GM21717 (cell line): ENCODE measurements around the gene U2AF2.

ENCODE experiments used
- ATAC-seq: cut with Tn5 transposase; IDR thresholded peaks from one replicate; pipeline ENCODE4 v1.9.1; 2021; ENCODE audit warnings: mild to moderate bottlenecking, moderate library complexity; ENCODE audit not compliant: unreplicated experiment

U2AF2 gene

DNA sequence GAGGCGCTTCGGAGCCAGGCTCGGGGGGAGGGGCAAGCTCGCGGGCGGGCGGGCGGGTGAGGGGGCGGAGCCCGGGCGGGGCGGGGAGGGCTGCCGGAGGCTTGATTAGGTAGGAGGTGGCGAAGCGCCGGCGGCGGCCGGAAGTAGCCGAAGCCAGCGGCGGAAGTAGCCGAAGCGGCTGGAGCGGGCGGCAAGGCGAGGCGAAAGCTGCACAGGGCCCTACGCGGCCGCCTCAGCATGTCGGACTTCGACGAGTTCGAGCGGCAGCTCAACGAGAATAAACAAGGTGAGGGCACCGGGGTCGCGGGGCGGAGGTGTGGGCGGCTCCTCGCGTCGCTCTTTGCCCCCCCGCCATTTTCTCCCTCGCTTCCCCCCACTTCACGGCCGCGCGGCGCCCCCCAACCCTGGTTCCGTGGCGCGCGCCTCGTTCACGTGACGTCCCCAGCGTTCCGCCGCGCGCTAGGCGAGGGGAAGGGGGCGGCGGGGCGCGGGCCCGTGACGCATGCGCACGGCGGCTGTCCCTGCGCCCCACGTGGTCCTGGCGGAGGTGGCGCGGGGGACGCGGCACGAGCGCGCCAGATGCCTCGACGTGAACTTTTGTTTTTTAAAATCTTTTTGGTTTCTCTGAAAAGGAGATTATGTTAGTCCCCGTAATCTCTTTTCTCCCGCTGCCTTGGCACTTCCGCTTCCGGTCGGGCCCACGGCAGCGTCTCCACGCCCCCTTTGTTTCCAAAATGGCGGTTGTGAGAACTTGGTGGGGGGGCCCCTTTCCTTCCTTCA is at the start of gene U2AF2:
TSS of gene U2AF2 (plus strand) at position 168 of the 780 bp plus-strand sequence. CDS start at position 238, 70 bp downstream.
- ATAC-seq, result peak; percentile 25

DNA sequence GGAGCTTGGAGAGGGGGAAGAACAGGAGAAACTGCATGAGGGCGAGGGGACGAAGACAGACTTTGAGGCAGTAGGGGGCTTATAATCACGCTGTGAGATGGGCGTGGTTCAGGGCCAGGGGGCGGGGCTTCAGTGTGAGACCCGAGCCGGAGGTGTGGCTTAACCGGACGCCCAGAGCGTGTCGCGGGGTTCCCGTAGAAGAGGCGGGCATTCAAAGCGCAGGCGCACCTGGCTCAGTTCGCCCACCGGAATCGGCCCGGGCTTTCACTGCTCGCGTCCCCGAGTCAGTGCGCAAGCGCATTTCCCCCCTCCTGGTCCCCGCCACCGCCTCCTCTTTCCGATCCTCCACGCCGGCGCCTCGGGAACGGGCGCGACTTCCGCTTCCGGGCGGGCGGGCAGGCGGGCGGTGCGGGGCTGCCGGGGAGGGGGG is 49.6 kb upstream of the U2AF2 start:
- ATAC-seq, result peak; percentile 53

DNA sequence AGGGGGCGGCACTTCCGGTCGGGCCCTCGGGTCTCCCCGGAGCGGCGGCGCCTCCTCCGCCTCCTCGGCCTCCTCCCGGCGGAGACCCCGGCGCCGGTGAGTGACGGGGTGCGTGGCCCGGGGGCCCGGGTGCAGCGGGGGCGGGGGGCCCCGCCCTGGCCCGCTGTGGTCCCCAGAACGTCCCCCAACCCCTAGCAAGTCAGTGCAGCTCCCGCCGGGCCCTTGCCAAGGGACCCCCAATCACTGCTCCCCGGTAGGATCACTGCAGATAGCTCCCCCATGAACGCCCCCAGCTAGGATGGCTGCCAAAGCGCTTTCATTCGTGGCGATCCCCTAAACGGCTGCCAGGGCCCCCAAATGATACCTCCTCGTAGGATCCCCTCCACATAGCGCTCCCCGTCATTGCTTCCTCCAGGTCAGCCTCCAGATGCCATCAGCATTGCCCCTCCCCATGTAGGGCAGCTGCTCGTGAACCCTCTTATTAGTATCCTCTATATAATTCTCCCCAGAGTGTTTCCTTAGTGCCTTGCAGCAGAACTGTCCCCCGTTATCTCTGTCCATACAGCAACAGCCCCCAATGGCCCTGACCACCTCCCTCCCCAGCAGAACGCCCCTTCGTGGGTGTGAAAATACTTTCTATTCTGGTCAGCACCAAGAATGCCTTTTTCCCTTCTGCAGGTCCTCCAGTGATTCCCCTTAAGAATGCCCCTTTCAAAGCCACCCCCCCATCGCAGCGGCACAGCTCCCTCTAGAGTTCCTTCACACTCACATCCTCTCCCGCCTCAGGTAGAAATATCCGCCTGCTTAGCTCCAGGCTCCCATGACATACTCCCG is 49.0 kb upstream of the U2AF2 start, which contains the start of gene ZNF865:
TSS of gene ZNF865 (plus strand) at position 11 of the 834 bp plus-strand sequence. CDS start 7,972 bp downstream, outside the sequence.
- ATAC-seq, result peak; percentile 26

DNA sequence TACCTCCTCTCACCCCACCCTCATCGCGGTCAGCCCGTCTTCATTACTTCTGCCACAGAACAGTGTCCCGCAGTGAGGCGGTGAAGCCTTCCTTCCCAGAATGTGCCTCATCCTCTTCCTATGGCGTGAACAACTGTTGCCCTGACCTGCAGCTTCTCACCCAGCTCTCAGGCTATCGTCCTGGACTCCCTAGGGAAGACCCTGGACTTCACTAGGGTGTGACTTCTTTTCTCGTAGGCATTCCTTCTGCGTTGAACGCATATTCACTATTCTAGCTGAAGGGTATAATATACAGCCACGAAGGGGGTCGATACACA is 48.4 kb upstream of the U2AF2 start:
- no peak for ATAC-seq

DNA sequence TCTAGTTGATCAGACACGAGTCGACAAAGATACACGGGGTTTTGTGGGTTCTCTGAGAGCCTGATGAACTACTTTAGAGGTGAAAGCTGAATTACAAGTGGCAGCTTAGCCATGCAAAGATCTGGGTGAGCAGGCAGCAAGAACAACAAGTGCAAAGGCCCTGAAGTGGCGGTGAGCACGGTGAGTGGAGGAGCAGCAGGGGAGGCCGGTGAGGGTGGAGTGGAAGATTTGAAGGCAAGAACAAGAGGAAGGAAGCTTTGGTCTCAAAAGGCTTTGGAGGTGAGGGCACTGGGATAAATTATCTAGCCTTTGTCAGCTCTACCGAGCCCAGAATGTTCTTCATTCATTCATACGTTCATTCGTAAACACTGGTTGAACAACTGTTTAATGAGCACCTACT is 48.0 kb upstream of the U2AF2 start:
- no peak for ATAC-seq

DNA sequence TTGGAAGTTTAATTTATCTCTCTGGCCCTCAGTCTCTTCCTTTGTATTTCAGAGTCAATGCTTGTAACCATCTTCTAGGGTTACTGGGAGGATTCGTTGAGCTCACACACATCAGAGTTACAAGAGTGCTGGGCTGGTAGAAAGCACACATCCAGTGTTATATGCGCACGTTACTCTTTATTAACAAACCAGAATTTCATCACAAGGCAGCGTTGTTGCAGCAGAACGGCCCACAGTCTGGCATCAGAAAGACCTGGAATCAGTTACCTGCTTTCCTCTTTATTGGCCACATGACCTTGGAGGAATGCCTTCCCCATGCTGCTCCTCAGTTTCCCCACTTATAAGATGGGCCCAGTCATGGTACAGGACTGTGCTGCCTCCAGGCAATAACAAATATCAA is 45.5 kb upstream of the U2AF2 start:
- no peak for ATAC-seq

DNA sequence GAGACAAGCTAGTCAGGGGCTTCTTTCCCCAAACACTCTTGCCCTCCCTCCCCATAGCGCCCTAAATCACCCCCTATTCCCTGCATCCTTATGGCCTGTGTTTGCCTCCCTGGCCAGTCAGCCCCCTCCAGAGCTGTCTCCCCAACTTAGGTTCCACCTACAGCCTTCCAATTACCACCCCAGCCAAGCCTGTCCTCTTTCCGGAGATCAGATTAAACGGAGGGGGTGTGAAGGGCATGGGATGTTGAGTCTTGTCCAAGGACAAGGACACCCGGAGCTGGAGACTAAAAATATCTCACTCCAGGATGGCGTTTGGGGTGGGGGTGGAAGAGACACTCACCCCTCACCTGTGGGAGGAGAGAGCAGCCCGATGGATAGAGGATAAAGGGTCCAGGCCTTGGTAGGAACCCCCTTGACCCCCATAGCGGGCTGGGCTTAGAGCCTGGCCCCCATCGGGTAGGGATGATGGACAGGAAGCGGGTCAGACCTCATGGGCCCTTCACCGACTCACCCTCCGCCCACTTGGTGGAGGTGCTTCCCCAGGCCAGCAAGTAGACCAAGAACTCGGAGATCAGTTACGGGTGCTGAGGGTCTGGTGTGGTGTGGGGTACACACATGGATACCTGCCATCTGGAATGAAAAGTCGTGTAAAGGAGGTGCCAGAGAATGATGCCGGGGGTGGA is 43.4 kb upstream of the U2AF2 start:
- no peak for ATAC-seq

DNA sequence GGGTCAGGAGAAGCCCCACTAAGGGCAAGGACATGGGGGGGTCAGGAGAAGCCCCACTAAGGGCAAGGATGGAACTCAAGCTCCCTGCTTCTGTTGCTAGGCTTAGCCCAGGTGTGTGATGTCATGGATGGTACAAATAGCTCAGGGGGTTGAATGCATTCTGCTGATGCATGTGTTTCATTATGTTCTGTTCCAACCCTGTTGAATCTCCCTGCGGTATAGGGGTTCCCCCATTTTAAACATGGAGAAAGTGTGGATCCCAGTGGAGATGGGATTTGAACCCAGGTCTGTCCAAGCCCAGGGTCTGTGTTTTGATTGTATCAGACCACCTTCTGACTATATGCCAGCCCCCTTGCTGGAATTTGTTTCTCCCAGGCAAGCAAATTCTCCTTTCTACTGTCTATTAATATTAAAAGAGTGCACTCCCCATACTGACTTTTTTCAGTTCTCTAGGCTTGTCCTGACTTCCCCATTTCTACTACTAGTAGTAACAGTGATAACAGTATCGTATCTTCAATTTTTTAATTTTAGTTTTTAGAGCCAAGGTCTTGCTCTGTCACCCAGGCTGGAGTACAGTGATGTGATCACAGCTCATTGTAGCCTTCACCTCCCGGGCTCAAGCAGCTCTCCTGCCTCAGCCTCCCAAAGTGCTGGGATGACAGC is 42.7 kb upstream of the U2AF2 start:
- no peak for ATAC-seq

DNA sequence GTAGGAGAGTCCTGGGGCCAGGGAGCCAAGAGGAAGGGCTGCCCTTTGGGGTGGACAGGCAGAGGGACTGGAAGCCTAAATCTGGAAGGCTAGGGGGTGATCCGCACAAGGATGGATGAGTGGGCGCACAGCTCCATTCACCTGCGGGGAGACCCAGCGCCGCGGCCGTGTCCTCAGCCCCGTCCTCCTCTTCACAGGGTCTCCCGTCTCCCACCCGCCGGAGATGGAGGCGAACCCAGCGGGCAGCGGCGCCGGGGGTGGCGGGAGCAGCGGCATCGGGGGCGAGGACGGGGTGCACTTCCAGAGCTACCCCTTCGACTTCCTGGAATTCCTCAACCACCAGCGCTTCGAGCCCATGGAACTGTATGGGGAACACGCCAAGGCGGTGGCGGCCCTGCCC is 41.4 kb upstream of the U2AF2 start:
- no peak for ATAC-seq

DNA sequence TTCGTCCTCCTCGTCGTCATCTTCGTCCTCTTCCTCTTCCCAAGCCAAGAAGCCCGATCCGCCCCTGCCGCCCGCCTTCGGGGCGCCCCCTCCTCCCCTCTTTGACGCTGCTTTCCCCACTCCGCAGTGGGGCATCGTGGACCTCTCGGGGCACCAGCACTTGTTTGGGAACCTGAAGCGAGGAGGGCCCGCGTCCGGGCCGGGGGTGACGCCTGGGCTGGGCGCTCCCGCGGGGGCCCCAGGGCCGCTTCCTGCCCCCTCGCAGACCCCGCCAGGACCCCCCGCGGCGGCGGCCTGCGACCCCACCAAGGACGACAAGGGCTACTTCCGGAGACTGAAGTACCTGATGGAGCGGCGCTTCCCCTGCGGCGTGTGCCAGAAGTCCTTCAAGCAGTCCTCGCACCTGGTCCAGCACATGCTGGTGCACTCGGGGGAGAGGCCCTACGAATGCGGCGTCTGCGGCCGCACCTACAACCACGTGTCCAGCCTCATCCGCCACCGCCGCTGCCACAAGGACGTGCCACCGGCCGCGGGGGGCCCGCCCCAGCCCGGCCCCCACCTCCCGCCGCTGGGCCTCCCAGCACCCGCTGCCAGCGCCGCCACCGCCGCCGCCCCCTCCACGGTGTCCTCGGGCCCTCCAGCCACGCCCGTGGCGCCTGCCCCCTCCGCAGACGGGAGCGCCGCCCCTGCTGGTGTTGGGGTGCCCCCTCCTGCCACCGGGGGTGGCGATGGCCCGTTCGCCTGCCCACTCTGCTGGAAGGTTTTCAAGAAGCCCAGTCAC is 40.7 kb upstream of the U2AF2 start:
- no peak for ATAC-seq

DNA sequence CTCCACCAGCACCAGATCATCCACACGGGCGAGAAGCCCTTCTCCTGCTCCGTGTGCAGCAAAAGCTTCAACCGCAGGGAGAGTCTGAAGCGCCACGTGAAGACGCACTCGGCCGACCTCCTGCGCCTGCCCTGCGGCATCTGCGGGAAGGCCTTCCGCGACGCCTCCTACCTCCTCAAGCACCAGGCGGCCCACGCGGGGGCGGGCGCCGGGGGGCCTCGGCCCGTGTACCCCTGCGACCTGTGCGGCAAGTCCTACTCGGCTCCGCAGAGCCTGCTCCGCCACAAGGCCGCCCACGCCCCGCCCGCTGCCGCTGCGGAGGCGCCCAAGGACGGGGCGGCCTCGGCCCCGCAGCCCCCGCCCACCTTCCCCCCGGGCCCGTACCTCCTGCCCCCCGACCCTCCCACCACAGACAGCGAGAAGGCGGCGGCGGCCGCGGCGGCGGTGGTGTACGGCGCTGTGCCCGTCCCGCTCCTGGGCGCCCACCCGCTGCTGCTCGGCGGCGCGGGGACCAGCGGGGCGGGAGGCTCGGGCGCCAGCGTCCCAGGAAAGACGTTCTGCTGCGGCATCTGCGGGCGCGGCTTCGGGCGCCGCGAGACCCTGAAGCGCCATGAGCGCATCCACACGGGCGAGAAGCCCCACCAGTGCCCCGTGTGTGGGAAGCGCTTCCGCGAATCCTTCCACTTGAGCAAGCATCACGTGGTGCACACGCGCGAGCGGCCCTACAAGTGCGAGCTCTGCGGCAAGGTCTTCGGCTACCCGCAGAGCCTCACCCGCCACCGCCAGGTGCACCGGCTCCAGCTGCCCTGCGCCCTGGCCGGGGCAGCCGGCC is 39.9 kb upstream of the U2AF2 start:
- no peak for ATAC-seq

DNA sequence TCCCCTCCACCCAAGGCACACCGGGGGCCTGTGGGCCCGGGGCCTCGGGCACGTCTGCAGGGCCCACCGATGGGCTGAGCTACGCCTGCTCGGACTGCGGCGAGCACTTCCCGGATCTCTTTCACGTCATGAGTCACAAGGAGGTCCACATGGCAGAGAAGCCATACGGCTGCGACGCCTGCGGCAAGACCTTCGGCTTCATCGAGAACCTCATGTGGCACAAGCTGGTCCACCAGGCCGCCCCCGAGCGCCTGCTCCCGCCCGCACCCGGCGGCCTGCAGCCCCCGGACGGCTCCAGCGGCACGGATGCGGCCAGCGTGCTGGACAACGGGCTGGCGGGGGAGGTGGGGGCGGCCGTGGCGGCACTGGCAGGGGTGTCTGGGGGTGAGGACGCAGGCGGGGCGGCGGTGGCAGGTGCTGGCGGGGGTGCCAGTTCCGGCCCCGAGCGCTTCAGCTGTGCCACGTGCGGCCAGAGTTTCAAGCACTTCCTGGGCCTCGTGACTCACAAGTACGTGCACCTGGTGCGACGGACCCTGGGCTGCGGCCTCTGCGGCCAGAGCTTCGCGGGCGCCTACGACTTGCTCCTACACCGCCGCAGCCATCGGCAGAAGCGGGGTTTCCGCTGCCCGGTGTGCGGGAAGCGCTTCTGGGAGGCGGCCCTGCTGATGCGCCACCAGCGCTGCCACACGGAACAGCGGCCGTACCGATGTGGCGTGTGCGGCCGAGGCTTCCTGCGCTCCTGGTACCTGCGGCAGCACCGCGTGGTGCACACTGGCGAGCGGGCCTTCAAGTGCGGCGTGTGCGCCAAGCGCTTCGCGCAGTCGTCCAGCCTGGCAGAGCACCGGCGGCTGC is 39.1 kb upstream of the U2AF2 start:
- ATAC-seq, result no peak

DNA sequence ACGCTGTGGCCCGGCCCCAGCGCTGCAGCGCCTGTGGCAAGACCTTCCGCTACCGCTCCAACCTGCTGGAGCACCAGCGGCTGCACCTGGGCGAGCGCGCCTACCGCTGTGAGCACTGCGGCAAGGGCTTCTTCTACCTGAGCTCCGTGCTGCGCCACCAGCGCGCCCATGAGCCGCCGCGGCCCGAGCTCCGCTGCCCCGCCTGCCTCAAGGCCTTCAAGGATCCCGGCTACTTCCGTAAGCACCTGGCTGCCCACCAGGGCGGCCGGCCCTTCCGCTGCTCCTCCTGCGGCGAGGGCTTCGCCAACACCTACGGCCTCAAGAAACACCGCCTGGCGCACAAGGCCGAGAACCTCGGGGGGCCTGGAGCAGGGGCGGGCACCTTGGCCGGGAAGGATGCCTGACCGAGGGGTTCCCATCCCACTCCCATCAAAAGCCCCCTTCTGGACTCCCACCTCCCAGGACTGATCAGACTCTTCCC is 38.4 kb upstream of the U2AF2 start:
- ATAC-seq, result no peak

DNA sequence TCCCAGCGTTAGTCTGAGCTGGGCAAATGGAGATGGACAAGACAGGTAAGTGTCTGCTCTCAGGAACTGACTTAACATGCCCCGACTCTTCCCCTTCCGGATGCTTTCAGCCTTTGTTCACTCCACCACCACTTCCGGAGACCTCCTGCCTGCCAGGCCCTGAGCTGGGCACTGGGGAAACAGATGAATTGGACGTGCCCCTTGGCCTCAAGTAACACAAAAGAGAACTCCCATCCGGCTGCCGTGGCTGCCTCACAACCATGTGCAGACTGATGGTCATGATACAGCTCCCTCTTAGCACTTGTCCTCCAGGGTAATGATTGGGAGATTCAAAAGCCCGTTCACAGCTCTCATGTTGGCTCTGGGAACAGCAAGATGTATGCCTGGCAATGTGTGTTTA is 37.4 kb upstream of the U2AF2 start:
- ATAC-seq, result no peak

DNA sequence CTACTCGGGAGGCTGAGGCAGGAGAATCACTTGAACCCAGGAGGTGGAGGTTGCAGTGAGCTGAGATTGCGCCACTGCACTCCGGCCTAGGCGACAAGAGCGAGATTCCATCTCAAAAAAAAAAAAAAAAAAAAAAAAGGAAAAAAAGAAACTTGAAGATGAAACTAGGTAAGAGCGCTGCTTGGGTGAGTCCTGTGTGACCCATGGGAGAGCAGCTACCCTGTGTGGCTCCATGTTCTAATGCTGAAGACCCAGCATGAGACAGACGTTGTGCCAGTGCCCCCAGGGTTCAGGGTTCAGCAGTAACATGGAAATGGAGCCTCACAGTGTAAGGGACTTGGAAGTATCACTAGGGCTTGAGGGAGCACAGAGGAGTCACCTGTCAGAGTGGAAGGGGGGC is 36.4 kb upstream of the U2AF2 start:
- ATAC-seq, result no peak

DNA sequence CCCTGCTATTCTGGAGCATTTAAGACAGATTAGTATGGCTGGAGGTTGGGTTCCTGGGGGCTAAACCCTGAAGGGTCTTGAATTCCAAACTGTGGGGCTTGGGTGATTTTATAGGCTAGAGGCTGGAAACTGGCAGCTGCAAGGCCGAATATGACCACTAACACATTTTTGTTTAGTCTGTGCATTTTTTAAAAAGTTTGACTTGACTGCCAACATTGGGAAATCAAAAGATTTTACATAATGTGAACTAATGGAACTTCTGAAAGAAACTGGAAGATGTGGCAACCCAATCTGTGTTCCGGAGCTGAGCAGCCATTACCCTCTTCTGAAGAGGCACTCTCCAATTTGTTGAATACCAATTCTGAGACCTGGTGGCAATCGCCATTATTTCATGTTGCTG is 35.5 kb upstream of the U2AF2 start:
- ATAC-seq, result no peak

DNA sequence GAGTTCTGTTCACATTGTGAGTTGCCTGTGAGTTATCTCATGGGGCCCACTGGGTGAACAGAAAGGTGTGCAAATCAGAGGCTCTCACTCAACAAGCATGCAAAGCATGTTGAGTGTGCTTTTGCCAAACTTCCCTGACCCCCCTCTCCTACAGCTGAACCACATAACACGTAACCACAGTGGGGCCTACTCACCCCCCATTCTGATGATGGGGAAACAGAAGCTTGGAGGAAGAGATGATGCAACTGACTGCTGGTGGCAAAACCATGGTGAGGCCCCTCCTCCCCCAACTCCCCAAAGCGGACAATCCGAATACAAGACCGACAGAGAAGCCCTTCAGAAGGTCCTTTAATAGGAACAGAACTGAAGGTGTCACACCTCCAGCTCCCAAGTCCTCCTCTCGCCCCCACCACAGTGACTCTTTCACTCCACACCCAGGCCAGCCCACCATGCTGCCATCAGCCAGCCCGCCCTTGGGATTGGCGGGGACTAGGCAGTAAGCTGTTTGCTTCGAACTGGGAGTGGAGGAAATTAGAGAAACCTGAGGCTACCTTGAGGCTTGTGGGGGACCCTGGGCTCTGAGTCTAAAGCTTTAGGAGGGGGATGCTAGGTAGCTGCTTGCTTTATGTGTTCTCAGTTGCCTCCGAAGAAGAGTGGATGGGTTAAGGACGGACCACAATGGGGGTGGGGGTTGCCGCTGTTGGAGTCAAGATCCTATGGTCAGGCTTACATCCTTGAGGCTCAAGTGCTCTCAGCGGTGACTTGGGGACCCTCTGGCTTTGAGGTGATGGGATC is 34.2 kb upstream of the U2AF2 start:
- ATAC-seq, result no peak
